GM19043 (cell line): ENCODE data around the gene ENAH.
"Not testable (repeated sequence)": the region's sequence is repeated elsewhere in the genome, so short reads cannot be mapped to it uniquely, and the experiment has no call there.

Experiments used
- ATAC-seq: cut with Tn5 transposase; IDR thresholded peaks from one replicate; pipeline ENCODE4 v1.9.1; 2021; ENCODE audit warnings: low read depth; ENCODE audit not compliant: unreplicated experiment

Gene ENAH

GRCh38 chr1:225534135-225534534 lies 118.8 kb downstream of the ENAH start:
- ATAC-seq, result no peak

DNA sequence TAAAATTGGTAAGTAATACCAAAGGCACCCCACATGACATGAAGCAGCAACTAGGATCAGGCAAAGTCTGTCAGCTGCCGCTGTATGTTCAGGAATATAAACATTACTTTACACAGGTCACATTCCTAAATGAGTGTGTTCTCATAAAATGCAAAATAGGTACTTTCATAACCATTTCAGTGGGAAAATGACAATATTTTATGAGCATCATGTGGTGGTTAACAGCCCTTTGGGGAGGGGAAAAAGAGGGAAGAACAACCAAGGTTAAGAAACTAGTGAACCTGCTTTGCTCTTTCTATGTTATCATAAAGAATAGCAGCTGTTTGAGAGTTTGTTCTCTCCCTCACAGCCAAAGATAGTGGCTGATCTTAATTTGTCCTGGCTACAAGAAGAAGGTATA lies 119.7 kb downstream of the ENAH start:
- ATAC-seq, result no peak

DNA sequence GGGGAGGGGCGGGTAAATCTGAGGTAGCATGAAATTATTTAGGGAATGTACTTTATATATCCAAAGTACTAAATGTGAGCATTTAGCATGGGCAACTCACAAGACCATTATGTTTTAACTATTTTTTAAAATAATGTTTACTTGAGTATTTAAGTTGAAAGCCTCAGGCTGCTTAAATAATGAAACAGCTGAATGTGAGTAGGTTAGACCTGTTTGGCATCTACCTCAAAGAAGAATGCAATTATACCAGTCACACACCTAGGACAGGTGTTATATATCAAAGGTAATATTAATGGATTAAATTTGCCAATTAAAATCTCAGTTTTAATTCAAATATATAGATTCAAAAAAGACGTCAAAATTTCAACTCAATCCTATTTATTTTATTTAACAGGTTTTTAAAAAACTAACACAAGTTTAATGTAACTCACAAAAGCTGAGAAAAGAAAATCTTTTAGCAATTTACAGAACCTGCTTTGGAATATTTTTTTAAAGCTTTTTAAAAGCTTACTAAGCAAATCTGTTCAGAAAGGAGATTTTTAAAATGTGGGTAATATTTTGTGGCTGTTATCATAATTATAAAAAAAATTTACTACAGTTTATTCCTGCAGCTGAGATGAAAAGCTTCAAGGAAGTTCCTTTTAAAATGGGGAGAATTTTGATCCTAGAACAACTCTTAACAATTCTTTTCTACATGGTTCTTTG lies 120.5 kb downstream of the ENAH start:
- no peak for ATAC-seq

DNA sequence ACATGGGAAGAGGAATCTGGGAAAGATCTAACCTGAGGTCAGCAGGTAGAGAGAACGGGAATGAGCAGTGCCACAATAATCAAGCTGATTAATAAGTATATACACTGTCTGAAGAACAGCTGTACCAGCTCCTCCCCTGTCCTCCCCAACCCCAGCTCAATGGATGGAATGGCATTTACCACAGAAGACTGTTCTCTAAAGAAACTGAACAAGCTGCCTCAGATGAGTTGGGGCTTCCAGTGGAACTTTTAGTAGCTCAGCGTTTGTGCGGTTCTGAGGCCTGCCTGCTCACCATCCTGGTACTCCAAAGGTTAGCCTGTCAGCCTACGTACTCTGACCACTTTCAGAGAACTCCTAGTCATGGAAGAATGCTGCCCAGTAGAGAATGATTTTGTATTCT lies 123.2 kb downstream of the ENAH start:
- ATAC-seq, result no peak

GRCh38 chr1:225527575-225527974 lies 125.3 kb downstream of the ENAH start:
- no peak for ATAC-seq

DNA sequence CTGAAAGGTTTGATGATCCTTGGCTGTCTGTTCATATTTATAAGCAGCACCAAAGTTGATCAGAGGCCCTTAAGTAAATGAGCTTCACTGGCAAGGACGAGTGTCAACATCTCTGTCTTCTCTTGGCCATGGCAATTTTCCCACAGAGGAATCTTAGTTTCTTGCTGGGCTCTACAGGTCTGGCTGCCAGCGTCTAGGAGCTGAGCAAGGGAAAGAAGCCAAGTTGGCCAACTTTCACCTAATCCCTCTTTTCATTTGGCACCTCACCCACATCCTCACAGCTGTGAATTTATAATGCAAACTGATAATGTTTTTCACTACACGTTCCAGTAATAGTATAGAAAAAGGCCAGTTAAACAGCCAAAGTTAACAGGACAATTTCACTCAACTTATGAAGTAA lies 126.0 kb downstream of the ENAH start:
- no peak for ATAC-seq

GRCh38 chr1:225525377-225525776 lies 127.5 kb downstream of the ENAH start:
- ATAC-seq, result no peak

DNA sequence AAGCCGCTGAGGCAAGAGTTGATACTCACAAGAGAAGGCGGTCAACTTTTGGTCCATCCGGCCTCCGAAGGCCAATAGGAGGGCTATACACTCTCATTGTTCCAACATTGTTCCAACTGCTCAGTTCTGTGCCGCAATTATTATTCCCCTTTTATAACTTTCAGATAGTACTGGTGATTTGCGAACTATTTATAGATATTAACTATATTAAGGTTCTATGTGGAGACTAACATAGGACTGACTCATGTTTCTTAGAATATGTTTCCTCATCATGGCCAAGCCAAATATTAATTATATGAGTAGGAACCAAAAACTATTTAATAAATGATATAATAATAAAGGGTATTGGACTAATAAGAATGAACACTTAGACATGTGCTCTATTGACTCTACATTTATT lies 128.4 kb downstream of the ENAH start:
- no peak for ATAC-seq

DNA sequence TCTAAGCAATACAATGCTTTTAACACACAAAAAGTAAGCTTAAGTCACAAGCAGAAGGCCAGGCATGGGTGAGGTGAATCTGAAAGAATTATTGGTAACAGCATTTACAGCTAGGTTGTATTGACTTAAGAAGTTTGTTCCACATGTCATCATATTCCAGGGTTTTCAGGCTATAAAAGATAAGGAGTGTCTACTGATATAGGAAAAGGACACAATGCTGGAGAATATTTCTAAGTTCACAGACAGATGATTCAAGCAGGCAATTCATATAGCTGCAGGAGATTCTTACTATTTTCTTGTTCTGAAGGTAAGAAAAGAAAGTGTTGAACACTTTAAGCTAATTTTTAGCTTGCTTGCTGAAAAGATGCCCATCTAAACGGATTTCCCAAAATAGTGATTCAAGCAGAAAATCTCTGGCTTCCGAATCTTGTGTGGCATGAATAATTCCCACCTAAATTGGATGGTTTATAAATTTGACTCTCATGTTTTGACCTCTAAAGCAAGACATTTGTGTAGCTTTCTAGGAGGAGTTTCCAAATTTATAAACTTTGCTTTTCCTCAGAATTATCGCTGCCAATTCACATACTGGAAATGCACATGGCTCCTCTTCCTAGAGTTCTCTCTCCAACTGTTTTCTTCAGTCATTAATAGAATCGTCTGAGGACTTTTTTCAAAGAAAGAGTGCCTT lies 129.5 kb downstream of the ENAH start:
- no peak for ATAC-seq

- ATAC-seq, result no peak
Observed at GRCh38 chr1:225522588-225523262, 130.2 kb downstream of the ENAH start.

DNA sequence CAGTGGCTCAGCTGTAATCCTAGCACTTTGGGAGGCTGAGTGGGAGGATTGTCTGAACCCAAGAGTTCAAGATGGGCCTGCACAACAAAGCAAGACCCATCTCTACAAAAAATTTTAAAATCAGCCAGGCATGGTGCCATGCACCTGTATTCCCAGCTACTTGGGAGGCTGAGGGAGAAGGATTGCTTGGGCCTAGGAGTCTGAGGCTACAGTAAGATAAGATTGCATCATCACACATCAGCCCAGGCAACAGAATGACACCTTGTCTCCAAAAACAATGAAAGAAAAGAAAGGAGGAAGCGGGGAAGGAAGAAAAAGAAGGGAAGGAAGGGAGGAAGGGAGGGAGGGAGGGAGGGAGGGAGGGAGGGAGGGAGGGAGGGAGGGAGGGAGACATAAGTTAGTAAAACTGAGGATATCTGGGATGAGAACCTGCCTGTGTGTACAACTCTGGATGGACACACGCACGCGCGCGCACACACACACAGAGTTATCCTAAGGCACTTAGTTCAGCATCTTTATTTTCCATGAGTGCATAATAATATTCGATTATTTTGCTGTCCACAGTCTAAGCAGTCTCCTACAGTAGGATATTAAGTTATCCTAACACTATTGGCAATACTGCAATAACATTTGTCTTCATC lies 132.2 kb downstream of the ENAH start:
- ATAC-seq, result no peak

DNA sequence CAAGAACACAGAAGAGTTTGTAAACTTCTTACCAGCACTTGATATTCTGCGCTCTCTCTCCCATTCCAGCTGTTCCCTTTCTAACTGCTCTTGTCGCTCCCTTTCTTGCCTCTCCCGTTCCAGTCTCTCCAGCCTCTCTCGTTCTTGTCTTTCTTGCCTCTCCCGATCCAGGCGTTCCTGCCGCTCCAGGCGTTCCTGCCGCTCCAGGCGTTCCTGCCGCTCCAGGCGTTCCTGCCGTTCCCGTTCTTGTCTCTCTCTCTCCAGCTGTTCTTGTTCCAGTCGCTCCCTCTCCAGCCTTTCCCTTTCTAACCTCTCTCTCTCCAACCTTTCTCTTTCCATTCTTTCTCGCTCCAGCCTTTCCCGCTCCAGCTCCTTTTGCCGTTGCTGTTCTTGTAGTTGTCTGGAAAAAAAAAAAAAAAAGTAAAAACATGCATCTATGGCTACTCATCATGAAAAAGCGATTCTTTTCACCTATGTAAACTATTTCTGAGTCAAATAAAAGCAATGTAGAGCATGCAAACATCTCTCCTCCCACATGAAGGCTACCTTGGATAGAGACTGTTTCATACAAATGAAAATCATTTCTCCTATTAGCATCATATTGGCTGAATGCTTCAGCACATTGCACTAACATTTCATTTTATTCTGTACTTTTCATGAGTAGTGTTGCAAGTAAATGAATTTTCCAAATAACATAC lies 133.6 kb downstream of the ENAH start:
- ATAC-seq, result no peak

GRCh38 chr1:225517697-225518096 lies 135.2 kb downstream of the ENAH start:
- no peak for ATAC-seq

DNA sequence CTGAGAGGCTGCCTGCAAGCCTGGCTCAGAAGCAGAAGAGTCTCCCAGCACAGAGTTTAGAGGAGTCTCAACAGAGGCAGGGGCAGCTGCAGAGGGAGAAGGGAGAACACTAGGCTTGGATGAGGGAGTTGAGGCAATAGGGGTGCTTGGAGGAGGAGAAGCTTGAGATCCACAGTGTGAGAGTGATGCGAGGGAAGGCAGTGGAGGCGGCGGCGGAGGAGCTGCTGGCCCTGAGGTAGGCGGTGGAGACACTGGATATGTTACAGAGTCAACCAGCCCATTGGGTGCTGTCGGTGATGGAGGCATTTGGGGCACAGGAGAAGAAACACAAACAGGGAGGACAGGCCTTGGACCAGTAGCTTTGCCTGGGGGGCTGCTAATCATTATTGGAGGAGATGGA lies 135.7 kb downstream of the ENAH start:
- no peak for ATAC-seq

DNA sequence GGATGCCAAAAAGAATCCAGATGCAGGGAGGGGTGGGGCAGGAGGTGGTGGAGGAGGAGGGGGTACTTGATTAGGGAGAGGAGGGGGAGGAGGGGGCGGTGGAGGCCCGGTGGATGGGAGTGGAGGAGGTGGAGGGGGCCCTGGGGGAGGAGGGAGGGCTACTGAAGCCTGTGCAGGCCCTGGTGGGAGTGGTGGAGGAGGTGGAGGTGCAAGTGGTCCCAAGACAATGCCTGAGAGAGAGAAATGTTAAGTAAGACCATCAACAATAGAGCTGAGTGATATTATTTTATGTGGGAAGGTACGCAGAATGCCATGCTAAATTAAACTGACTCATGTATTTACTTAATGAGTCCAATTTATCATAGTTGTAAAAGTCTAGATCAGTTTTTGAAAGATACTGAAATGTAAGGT lies 138.2 kb downstream of the ENAH start:
- ATAC-seq, result no peak

DNA sequence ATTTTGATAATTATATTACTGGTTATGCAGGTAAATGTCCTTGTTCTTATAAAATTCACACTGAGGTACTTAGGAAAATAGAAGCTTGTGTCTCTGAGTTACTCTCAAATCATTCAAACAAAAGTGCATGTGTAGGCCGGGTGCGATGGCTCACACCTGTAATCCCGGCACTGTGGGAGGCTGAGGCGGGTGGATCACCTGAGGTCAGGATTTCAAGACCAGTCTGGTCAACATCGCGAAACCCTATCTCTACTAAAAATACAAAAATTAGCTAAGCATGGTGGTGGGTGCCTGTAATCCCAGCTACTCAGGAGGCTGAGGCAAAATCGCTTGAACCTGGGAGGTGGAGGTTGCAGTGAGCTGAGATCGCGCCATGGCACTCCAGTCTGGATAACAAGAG lies 139.3 kb downstream of the ENAH start:
- ATAC-seq, result not testable (repeated sequence)

DNA sequence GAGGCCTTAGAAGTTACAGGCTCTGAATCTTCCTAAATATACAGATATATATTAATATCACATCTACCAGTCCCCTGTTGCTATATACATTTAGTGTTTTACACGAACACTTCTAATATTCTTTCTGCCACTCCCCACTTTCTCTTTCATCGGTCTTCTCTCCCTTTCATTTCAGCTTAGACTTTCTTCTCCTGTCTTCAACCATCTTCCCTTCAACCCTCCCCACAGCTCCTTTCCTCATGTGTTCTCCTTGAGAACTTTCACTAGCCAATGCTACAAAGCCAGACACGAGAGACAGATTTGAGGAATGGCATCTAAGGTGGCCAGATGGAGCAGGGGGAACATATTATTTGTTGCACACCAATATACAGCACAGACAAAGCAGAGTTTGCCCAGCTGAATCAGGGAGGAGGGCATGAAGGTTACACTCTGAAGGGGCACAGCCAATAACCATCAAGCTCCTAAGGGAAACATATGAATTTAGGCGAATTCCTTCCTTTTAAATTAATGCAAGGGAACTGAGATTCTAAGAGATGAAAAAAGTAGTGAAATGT lies 141.0 kb downstream of the ENAH start:
- no peak for ATAC-seq

DNA sequence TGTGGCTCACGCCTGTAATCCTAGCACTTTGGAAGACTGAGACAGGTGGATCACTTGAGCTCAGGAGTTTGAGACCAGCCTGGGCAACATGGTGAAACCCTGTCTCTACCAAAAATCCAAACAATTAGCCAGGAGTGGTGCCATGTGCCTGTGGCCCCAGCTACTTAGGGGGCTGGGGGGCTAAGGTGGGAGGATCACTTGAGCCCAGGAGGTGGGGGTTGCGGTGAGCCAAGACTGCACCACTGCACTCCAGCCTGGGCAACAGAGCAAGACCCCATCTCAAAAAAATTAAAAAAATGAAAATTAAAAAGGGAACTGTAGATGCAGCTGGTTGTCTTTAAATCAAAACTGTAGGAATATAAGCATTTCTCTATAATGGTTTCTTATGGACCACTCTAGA lies 142.2 kb downstream of the ENAH start:
- ATAC-seq, result not testable (repeated sequence)

- ATAC-seq, result no peak
Observed at GRCh38 chr1:225509770-225510169, 143.2 kb downstream of the ENAH start.

GRCh38 chr1:225509376-225509707 lies 143.6 kb downstream of the ENAH start:
- no peak for ATAC-seq
